K562 (cell line): ENCODE results near the gene VPS13D. TPM values are rescaled to one million over a fixed set of nuclear protein-coding genes. Genes with fewer than 3 reads are reported as not detected.

Source experiments
- BCL6 ChIP-seq: fragments of 250-450 bp; sonication (Bioruptor Pico); IDR thresholded peaks from 2 replicates; pipeline ENCODE4 v1.4.0; 2020
- C11orf30 ChIP-seq: fragments of 450-650 bp; IDR thresholded peaks from 2 replicates; pipeline ENCODE4 v1.6.1; 2016; ENCODE audit warnings: low read depth, mild to moderate bottlenecking
- GTF2F1 ChIP-seq: IDR thresholded peaks from 2 replicates; pipeline ENCODE4 v1.6.1; 2011; ENCODE audit warnings: low read depth, low read length, improper control_type of control experiment
- SMAD1 ChIP-seq: fragments of 150-350 bp; IDR thresholded peaks from 2 replicates; pipeline ENCODE4 v1.6.1; 2014; ENCODE audit warnings: low read length, low read depth; ENCODE audit not compliant: partially characterized antibody
- TBP ChIP-seq: optimal IDR thresholded peaks from 2 replicates; pipeline ENCODE3; 2011; ENCODE audit warnings: low read depth, low read length, improper control_type of control experiment
- U2AF1 ChIP-seq: fragments of 200-400 bp; formaldehyde crosslinking; optimal IDR thresholded peaks from 2 replicates; pipeline ENCODE3; 2017; ENCODE audit warnings: mild to moderate bottlenecking, low read depth, low read length, moderate library complexity
- YY1 ChIP-seq, 3 experiments: IDR thresholded peaks; 2 replicates each; pipeline ENCODE4 v1.6.1; 2011; ENCODE audit warnings: low read length in 2 of 3, mild to moderate bottlenecking in 2 of 3, moderate library complexity in 2 of 3, borderline replicate concordance in 1 of 3, control low read depth in 1 of 3, low read depth in 1 of 3; ENCODE audit not compliant: insufficient read depth in 3 of 3, insufficient replicate concordance in 2 of 3, control insufficient read depth in 1 of 3, insufficient read length in 1 of 3; ENCODE audit errors: extremely low read depth in 1 of 3
- ZNF239 ChIP-seq: fragments of 250-450 bp; sonication (Bioruptor Pico); IDR thresholded peaks from 2 replicates; pipeline ENCODE4 v1.4.0; 2020; ENCODE audit warnings: mild to moderate bottlenecking
- polyA plus RNA-seq, 8 experiments: library from polyadenylated mRNA; depleted of rRNA in 4 of 8; stranded (reverse) in 5 of 8; unstranded in 3 of 8; fragments of >200 nt; fragmentation: Nextera tagmentation in 2 of 8; fragmentation: Illumina TruSeq in 1 of 8; extraction: Ambion mirVana in 2 of 8; extraction: Trizol in 1 of 8; gene quantifications; 2 replicates each; pipeline versions ENCODE4 v1.2.1 to v1.2.3, GENCODE V29; 2011 to 2014; ENCODE audit warnings: inconsistent platforms in 1 of 8, missing spikeins in 1 of 8
- total RNA-seq, 7 experiments: library from RNA; depleted of rRNA in 6 of 7; stranded (reverse); fragments of >200 nt in 6 of 7; fragmentation: Illumina TruSeq in 2 of 7; extraction: Trizol in 2 of 7; gene quantifications; 2 replicates each; pipeline versions ENCODE4 v1.2.1 to v1.2.3, GENCODE V29; 2011 to 2021; ENCODE audit warnings: low replicate concordance in 1 of 7
- TF ChIP-seq, protein P1 (sequence below): sonication (generic); formaldehyde crosslinking; IDR thresholded peaks from 2 replicates; pipeline ENCODE4 v1.8.0; 2022; ENCODE audit warnings: missing genetic modification reagents, mild to moderate bottlenecking, borderline replicate concordance

The VPS13D gene
- total and polyA plus RNA-seq, 9 of the 15 experiments (the other 6 are each of a cell fraction or from before 2014, with no cell fraction given): 6.1 to 51.5 (median 38.5) TPM

DNA sequence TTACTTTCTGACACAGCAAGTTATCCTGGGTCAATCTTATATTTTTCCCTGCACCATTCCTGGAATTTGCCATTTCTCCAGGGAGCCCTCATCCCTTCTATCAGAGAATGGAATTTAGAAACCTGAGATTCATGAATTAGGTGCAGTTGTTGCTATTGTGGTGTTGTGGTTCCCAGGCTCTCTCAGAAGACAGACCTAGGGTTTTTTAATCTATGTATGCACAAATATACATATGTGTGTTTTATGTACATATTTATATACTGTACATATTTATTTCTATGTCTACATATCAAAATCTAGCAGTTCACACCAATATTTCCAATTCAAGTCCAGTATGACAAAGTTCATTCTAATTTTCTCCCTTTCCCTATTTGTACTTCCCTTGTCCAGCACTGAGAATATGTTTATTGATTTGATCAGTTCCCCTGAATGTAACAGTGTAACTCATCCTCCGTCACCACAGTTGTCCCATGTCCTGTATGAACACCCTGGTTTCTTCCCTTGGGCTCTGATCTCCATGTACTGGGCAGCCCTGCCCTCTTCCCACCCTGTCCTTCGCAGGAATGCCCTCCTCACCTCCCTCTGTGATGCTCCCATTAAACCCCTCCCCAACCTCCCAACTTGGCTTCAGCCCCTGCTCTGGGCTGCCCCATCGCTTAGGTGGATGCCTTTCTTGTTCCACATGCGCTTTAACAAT is 145.5 kb downstream of the VPS13D start (continued):
- TF ChIP-seq, protein P1, sequence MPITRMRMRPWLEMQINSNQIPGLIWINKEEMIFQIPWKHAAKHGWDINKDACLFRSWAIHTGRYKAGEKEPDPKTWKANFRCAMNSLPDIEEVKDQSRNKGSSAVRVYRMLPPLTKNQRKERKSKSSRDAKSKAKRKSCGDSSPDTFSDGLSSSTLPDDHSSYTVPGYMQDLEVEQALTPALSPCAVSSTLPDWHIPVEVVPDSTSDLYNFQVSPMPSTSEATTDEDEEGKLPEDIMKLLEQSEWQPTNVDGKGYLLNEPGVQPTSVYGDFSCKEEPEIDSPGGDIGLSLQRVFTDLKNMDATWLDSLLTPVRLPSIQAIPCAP (CRISPR knock-in tag): no peak
- TF ChIP-seq SMAD1 (no peak), YY1 (IDR thresholded peaks at IDR 0.05; ENCODE audit: borderline replicate concordance in 1 of 3, control insufficient read depth in 1 of 3, extremely low read depth in 1 of 3, insufficient read depth in 3 of 3, insufficient read length in 1 of 3, insufficient replicate concordance in 2 of 3, low read depth in 1 of 3, low read length in 2 of 3) (no peak), ZNF239 (CRISPR knock-in tag) (no peak), GTF2F1 (no peak), C11orf30 (no peak), BCL6 (CRISPR knock-in tag) (no peak), TBP (no peak), U2AF1 (no peak)
